B cell (primary cell): ENCODE data around the gene SOWAHC. TPM values are rescaled to one million over a fixed set of nuclear protein-coding genes. Genes with fewer than 3 reads are reported as not detected.

Experiments used
- ATAC-seq: fragments of 200-7000 bp; cut with Tn5 transposase; one replicate; pipeline ENCODE4 v1.10.0; 2021; ENCODE audit warnings: low read depth, mild to moderate bottlenecking, moderate number of reproducible peaks, moderate library complexity
- CTCF ChIA-PET: fragments of 350-600 bp; sonication (Branson Sonifier 250); formaldehyde crosslinking; loops from one replicate; lab custom pipeline; 2021; ENCODE audit warnings: antibody characterized with exemption, inconsistent platforms; lab: Charles Lee
- POLR2A ChIA-PET: fragments of 350-600 bp; sonication (Branson Sonifier 250); formaldehyde crosslinking; loops from one replicate; lab custom pipeline; 2021; ENCODE audit warnings: antibody characterized with exemption; lab: Charles Lee
- DNase-seq: peaks from one replicate; pipeline ENCODE4 v3.0.0; 2013
- H2AFZ ChIP-seq: 2 replicates; pipeline ENCODE4 v1.6.1; 2012; ENCODE audit warnings: mild to moderate bottlenecking, low read depth, low read length; ENCODE audit not compliant: insufficient read depth, poor library complexity, severe bottlenecking
- H3K27ac ChIP-seq, 2 donors: 1 replicate in 1 of 2; 2 replicates in 1 of 2; pipeline ENCODE4 v1.5.1; 2012 to 2013; ENCODE audit warnings: low read length in 2 of 2, mild to moderate bottlenecking in 2 of 2, moderate library complexity in 1 of 2
- H3K27me3 ChIP-seq, 4 experiments: fragments of 200-600 bp in 1 of 4; sonication (generic) in 1 of 4; replicated peaks in 1 of 4; 1 replicate in 2 of 4; 2 replicates in 2 of 4; pipeline versions ENCODE4 v1.6.1 to v1.7.0; 2013 to 2016; ENCODE audit warnings: low read length in 3 of 4, mild to moderate bottlenecking in 2 of 4, mixed read lengths in 1 of 4, moderate library complexity in 1 of 4; ENCODE audit not compliant: insufficient read depth in 4 of 4, control insufficient read depth in 3 of 4; ENCODE audit errors: control extremely low read depth in 1 of 4
- H3K36me3 ChIP-seq, 2 experiments: replicated peaks in 1 of 2; 1 replicate in 1 of 2; 2 replicates in 1 of 2; pipeline versions ENCODE4 v1.6.1 to v1.7.1; 2013; ENCODE audit warnings: low read length in 1 of 2; ENCODE audit not compliant: insufficient read depth in 2 of 2, control insufficient read depth in 1 of 2; ENCODE audit errors: control extremely low read depth in 1 of 2, extremely low read depth in 1 of 2
- H3K4me1 ChIP-seq, 2 donors: fragments of 200-600 bp in 1 of 2; sonication (generic) in 1 of 2; 1 replicate in 1 of 2; 2 replicates in 1 of 2; pipeline versions ENCODE4 v1.5.1 to v1.6.1; 2013 to 2017; ENCODE audit warnings: low read length in 2 of 2; ENCODE audit not compliant: control insufficient read depth in 2 of 2, insufficient read depth in 2 of 2
- H3K4me2 ChIP-seq: replicated peaks from 2 replicates; pipeline ENCODE3; 2012; ENCODE audit warnings: mild to moderate bottlenecking, low read depth, low read length; ENCODE audit not compliant: poor library complexity, severe bottlenecking
- H3K4me3 ChIP-seq, 5 experiments: fragments of 200-600 bp in 1 of 5; sonication (generic) in 1 of 5; 1 replicate in 3 of 5; 2 replicates in 2 of 5; pipeline versions ENCODE4 v1.5.1 to v1.7.0; 2011 to 2016; ENCODE audit warnings: low read length in 4 of 5, mild to moderate bottlenecking in 4 of 5, low read depth in 2 of 5, control low read depth in 1 of 5, moderate library complexity in 1 of 5; ENCODE audit not compliant: insufficient read depth in 1 of 5; ENCODE audit errors: control extremely low read depth in 1 of 5, extremely low read depth in 1 of 5
- H3K79me2 ChIP-seq: fragments of 200-600 bp; sonication (generic); one replicate; pipeline ENCODE4 v1.6.0; 2016; ENCODE audit warnings: low read length; ENCODE audit not compliant: control insufficient read depth, insufficient read depth
- H3K9ac ChIP-seq: fragments of 200-600 bp; sonication (generic); 2 replicates; pipeline ENCODE4 v1.6.1; 2017; ENCODE audit warnings: mild to moderate bottlenecking, low read length, moderate library complexity
- H3K9me3 ChIP-seq, 3 donors: one replicate each; pipeline versions ENCODE4 v1.6.1 to v1.7.1; 2013; ENCODE audit warnings: low read length in 2 of 3; ENCODE audit not compliant: control insufficient read depth in 2 of 3, insufficient read depth in 1 of 3; ENCODE audit errors: control extremely low read depth in 1 of 3
- H4K20me1 ChIP-seq: 2 replicates; pipeline ENCODE4 v1.6.0; 2012; ENCODE audit warnings: mild to moderate bottlenecking, low read length; ENCODE audit not compliant: insufficient read depth, control insufficient read depth, poor library complexity, severe bottlenecking
- H3K27ac Mint-ChIP-seq: one replicate; pipeline ENCODE4 v1.8.0; 2021; ENCODE audit warnings: mixed read lengths
- H3K27me3 Mint-ChIP-seq: one replicate; pipeline ENCODE4 v1.8.0; 2021; ENCODE audit warnings: mixed read lengths
- H3K4me1 Mint-ChIP-seq: one replicate; pipeline ENCODE4 v1.8.0; 2021; ENCODE audit warnings: mixed read lengths
- H3K4me3 Mint-ChIP-seq: one replicate; pipeline ENCODE4 v1.8.0; 2021; ENCODE audit warnings: mixed read lengths
- H3K9me3 Mint-ChIP-seq: one replicate; pipeline ENCODE4 v1.8.0; 2022; ENCODE audit warnings: mixed read lengths; ENCODE audit not compliant: insufficient read depth
- CTCF ChIP-seq: fragments of 200-600 bp; IDR thresholded peaks from one replicate; pipeline ENCODE4 v1.8.0; 2022; ENCODE audit warnings: antibody characterized with exemption, mild to moderate bottlenecking
- EZH2 ChIP-seq: IDR thresholded peaks from 2 replicates; pipeline ENCODE4 v1.6.1; 2012; ENCODE audit warnings: borderline replicate concordance, low read depth, mild to moderate bottlenecking, moderate library complexity, low read length; ENCODE audit not compliant: insufficient read depth, poor library complexity, severe bottlenecking
- WGBS: methylation state at CpG from one replicate; pipeline ENCODE4 v1.1.5; 2013; ENCODE audit warnings: missing lambda C conversion rate; ENCODE audit not compliant: insufficient coverage; 5-methylcytosine and 5-hydroxymethylcytosine counted together
- intact Hi-C: fragments of 100-400 bp; cut with micrococcal nuclease; formaldehyde crosslinking; loops from one replicate; pipeline ENCODE4 v1.10.0; 2022
- polyA plus RNA-seq: library from polyadenylated mRNA; depleted of rRNA; stranded (reverse); fragments of >200 nt; gene quantifications from 2 replicates; pipeline ENCODE4 v1.2.3, GENCODE V29; 2012
- total RNA-seq, 2 donors: library from RNA; stranded (reverse); fragments of 120-200 nt in 1 of 2; gene quantifications; 1 replicate in 1 of 2; 2 replicates in 1 of 2; pipeline versions ENCODE4 v1.2.3 to v1.2.4, GENCODE V29; 2013 to 2022

The SOWAHC gene
- total and polyA plus RNA-seq, 2 donors (not counting 1 experiment from before 2014, with no cell fraction given): 0.05 to 0.28 TPM

GRCh38 chr2:109582928-109583895, 31.0 kb upstream of the SOWAHC start:
- WGBS: 86% methylated on average over 2 of the region's 6 CpGs
- ChIA-PET CTCF (no interaction called here), POLR2A (no interaction called here)
- H3K27me3 Mint-ChIP-seq: peaks cover 18% of the 10 kb centered on the region
- Histone ChIP-seq H3K4me2 (no peak overlapping the region), H3K4me3 (no peak overlapping the region), H3K36me3 (no peaks in the 10 kb centered on the region), H3K27ac (no peak overlapping the region), H3K79me2 (no peaks in the 10 kb centered on the region), H3K4me1 (no peaks in the 10 kb centered on the region), H3K27me3 (peaks cover 0 to 3% (median 0%) of the 10 kb centered on the region in 4 experiments), H4K20me1 (no peaks in the 10 kb centered on the region), H2AFZ (no peak overlapping the region), H3K9ac (no peak overlapping the region), H3K9me3 (no peaks in the 10 kb centered on the region)
- TF ChIP-seq EZH2 (no peak), CTCF (no peak)
- H3K4me3 Mint-ChIP-seq: no peak overlapping the region
- H3K9me3 Mint-ChIP-seq: peaks cover 4% of the 10 kb centered on the region
- no peaks in the 10 kb centered on the region for H3K4me1 Mint-ChIP-seq
- H3K27ac Mint-ChIP-seq: no peak overlapping the region
- intact Hi-C loops: no loop called here
- ATAC-seq (no peak), DNase-seq (no peak)

- H3K27ac Mint-ChIP-seq: no peak overlapping the region
- peaks cover 4% of the 10 kb centered on the region for H3K9me3 Mint-ChIP-seq
- no peaks in the 10 kb centered on the region for H3K4me1 Mint-ChIP-seq
- Histone ChIP-seq H3K79me2 (no peaks in the 10 kb centered on the region), H3K27ac (no peak overlapping the region), H3K4me3 (no peak overlapping the region), H3K9ac (no peak overlapping the region), H3K4me2 (no peak overlapping the region), H4K20me1 (no peaks in the 10 kb centered on the region), H3K9me3 (no peaks in the 10 kb centered on the region), H3K36me3 (no peaks in the 10 kb centered on the region), H2AFZ (no peak overlapping the region), H3K4me1 (no peaks in the 10 kb centered on the region), H3K27me3 (no peaks in the 10 kb centered on the region)
- intact Hi-C loops: no loop called here
- H3K27me3 Mint-ChIP-seq: peaks cover 19% of the 10 kb centered on the region
- no peak for ATAC-seq
- CTCF ChIA-PET: no interaction called here
- POLR2A ChIA-PET: no interaction called here
- TF ChIP-seq EZH2 (no peak), CTCF (no peak)
- no peak for DNase-seq
- H3K4me3 Mint-ChIP-seq: no peak overlapping the region
Observed at GRCh38 chr2:109586687-109587086, 27.5 kb upstream of the SOWAHC start.
